AG09319 (cell line): ENCODE data around the gene SLC1A7.

Experiments
- DNase-seq: peaks from one replicate; pipeline ENCODE4 v3.0.0-alpha.2; 2010; ENCODE audit warnings: low read depth; ENCODE audit errors: extremely low read depth
- TF ChIP-seq, protein P1 (sequence below): IDR thresholded peaks from 2 replicates; pipeline ENCODE4 v1.5.1; 2011; ENCODE audit warnings: low read depth, mild to moderate bottlenecking, inconsistent platforms, low read length, moderate library complexity

The SLC1A7 gene

DNA sequence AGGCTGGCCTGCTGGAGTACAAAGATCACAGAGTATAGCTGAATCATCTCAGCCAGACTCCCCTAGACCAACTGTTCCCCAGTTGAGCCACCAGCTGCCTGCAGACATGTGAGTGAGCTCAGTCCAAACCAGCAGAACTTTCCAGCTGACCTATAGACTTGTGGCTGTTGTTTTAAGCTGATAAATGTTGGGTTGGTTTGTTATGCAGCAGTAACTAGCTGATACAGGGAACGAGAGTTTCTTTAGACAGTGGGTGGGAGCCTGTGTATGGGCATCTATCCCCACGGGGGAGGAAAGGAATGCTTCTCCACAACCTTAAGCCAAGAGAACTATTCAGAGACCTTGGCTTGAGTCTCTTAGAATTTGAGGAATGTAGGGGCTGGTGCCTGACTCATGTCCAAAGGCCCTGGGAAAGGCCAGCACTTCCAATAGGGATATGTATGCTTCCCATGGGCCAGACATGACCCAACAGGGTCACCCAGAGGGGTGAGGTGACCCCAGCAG lies 30.1 kb downstream of the SLC1A7 start:
- DNase-seq = no peak
- TF ChIP-seq, protein P1, sequence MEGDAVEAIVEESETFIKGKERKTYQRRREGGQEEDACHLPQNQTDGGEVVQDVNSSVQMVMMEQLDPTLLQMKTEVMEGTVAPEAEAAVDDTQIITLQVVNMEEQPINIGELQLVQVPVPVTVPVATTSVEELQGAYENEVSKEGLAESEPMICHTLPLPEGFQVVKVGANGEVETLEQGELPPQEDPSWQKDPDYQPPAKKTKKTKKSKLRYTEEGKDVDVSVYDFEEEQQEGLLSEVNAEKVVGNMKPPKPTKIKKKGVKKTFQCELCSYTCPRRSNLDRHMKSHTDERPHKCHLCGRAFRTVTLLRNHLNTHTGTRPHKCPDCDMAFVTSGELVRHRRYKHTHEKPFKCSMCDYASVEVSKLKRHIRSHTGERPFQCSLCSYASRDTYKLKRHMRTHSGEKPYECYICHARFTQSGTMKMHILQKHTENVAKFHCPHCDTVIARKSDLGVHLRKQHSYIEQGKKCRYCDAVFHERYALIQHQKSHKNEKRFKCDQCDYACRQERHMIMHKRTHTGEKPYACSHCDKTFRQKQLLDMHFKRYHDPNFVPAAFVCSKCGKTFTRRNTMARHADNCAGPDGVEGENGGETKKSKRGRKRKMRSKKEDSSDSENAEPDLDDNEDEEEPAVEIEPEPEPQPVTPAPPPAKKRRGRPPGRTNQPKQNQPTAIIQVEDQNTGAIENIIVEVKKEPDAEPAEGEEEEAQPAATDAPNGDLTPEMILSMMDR = no peak

- DNase-seq = no peak
- TF ChIP-seq, protein P1 = no peak
Measured at GRCh38 chr1:53111693-53112092, 30.7 kb downstream of the SLC1A7 start.

GRCh38 chr1:53111073-53111556 lies 31.3 kb downstream of the SLC1A7 start:
- DNase-seq = no peak
- TF ChIP-seq, protein P1 = no peak

- TF ChIP-seq, protein P1 = no peak
- DNase-seq = no peak
Measured at GRCh38 chr1:53110370-53111072, 31.9 kb downstream of the SLC1A7 start.

GRCh38 chr1:53108646-53109580 lies 33.5 kb downstream of the SLC1A7 start:
- TF ChIP-seq, protein P1 = no peak
- DNase-seq = no peak

GRCh38 chr1:53107570-53108322 lies 34.7 kb downstream of the SLC1A7 start:
- TF ChIP-seq, protein P1 = no peak
- DNase-seq = peak; percentile 81
